GM18505 (cell line): ENCODE measurements around the gene LSAMP.
"Not testable (repeated sequence)": the region's sequence is repeated elsewhere in the genome, so short reads cannot be mapped to it uniquely, and the experiment has no call there.

Experiments used
- ATAC-seq: cut with Tn5 transposase; IDR thresholded peaks from one replicate; pipeline ENCODE4 v1.9.1; 2021; ENCODE audit not compliant: unreplicated experiment
- POLR2A ChIP-seq: IDR thresholded peaks from 4 replicates; pipeline ENCODE4 v1.6.1; 2011; ENCODE audit warnings: borderline replicate concordance; ENCODE audit not compliant: insufficient read depth, insufficient read length; ENCODE audit errors: extremely low read depth

LSAMP gene

DNA sequence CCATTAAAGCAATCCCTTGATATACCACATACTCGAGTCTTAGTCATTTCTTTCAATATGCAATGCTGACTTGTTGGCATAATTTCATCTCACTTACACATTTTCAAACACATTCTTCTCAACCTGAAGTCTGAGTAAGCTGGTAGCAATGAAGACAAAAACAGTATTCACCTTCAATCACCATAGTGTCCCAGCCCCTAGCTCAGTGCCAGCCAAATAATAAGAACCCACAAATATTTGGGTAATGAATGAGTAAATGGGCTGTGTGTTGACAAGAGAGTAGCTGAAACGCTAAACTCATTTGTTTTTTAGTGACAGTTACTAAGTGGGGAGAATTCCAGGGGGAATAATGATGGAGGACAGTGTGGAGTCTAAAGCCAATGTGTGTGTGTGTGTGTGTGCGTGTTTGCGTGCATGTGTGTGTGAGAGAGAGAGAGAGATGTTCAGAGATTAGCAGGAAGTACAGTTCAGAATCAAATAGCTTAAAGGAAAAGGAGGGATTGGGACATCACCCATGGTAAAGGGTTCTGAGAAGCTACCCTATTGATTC is 656.3 kb downstream of the LSAMP start:
- no peak for ATAC-seq
- no peak for TF ChIP-seq POLR2A

DNA sequence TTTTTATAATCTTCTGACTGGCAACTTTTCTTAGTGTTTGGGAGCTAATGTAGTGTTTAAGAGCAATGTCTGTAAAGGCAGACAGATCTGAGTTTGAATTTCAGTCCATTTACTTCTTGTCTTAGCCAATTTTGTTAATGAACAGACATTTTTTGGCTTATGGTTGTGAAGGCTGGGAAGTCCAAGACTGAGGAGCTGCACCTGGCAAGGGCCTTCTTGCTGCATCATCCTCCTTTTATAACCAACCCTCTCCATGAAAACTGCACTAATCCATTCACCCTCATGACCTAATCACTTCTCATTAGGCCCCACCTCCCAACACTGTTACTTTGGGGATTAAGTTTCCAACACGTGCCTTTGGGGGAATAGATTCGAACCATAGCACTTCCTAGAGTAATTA is 657.5 kb downstream of the LSAMP start:
- ATAC-seq, result no peak
- TF ChIP-seq POLR2A, result no peak

DNA sequence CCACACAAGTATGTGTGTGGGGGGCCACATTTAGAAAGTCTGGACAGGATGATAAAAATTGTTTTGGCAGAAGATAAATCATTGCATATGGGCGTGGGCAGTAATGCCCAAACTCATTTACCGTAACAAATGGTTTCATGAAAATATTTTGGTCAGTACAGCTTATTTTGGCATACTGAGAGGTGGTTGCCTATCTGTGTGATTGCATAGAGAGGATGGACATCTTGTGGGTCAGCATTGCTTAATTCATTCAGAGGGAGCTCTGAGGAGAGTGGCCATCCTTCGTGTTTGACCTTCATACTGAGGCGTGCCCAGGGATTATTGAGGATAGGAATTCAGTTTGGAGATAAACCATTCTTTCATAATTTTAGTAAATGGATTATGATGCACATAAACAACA is 659.5 kb downstream of the LSAMP start:
- TF ChIP-seq POLR2A, result no peak

DNA sequence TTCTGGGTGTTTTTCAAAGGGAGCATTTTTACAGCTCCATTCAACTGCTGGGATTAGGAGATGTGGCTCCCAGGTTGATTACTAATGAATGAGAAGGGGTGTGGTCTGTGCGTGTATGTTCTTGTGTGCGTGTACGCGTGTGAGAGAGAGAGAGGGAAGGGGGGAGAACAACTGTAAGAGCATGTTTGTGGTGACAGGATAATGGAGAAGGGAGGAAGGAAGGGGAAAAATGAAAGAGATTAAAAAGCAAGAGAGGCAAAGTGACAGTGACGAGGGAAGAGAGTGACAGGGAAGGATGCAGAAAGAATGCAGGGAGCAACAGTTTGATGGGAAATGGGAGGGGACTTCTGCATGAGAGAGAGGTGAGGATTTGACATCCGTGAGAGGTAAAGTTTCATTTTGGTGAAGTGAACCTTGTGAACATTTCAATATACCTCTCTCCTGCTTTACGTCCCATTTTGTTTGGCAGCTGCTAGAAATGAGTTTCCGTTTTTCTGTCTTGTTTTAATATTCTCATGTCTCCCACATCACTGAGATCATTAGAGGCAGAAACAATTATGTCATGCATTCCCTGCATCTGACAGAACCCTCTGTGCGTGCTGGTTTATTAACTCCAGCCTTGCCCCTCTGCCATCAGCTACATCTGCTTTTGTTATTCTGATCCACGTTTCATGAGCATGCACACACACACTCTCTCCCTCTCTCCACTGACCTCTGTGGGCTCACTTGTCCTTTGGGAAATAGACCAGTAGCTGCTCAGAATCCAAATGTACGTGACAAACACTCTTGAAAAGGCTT is 660.3 kb downstream of the LSAMP start:
- TF ChIP-seq POLR2A, result no peak
- no peak for ATAC-seq

More for the DNA sequence above, 659.5 kb downstream of the LSAMP start:
- no peak for ATAC-seq

DNA sequence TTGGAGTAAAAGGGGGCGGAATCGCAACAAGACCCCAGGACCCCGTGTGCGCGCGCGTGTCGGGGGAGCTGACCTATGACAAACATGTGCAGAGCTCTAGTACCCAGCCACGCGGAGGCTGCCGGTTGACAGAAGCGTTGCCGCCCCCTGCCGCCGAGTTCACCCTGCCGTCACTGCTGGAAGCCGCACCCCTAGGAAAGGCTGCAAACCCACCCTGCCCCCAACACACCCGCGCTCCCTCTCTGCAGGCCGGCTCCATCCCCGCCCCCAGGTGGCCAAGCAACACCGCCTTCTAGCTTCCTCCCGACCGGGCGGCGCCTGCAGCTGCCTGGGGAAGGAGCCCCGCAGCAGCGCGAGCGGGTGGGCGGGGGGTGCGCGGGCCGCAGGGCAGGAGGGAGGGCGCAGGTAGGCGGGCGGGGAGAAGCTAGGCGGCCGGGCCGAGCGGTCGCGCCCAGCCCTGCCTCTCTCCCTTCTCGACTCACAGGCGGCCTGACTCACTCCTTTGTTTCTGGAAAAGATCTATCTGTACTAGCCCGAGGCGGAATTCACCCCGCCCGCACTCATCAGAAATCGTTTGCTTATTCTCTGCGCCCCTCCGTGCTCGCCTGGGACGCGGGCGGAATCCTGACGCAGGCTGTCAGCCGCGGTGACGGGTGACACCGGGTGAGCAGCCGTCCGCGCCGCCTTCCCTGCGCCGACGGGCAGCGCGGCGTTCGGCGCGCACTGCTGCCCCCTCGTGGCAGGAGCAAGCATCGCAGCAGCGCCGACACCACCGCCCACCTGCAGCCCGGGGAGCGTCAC is 661.1 kb downstream of the LSAMP start:
- ATAC-seq, result peak; percentile 92

DNA sequence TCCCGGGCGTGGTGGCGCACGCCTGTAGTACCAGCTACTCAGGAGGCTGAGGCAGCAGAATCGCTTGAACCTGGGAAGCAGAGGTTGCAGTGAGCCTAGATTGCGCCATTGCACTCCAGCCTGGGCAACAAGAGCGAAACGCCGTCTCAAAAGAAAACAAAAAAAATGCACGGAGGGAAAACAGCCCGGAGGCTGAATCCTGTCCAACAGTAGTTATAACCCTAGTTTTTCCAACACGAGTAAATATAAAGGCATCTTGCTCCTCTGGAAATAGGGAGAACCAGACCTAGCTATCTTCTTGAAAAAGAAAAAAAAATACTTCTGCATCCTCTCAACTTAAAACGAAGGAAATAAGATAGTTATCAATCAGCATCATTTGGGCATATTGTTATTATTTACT is 661.9 kb downstream of the LSAMP start:
- ATAC-seq, result not testable (repeated sequence)

More for the DNA sequence above, 661.1 kb downstream of the LSAMP start:
- no peak for TF ChIP-seq POLR2A

DNA sequence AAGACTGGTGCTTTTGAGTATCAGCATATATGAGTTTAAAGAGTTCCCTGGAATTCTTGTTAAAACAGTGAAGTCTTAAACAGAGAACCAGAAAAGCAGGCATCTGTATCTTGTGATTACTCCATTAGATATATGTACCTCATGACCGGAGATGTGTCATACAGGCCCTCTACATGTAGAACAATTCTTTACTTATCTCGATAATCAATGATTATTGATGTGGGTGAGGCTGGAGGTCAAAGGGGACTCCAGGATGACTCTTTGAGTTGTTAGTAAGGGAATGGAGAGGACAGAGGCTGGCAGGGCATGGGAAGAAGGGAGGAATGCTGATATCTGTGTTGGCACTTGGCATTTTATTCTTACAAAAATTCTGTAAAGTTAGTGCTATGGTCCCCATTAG is 666.3 kb downstream of the LSAMP start:
- no peak for ATAC-seq
- TF ChIP-seq POLR2A, result no peak

DNA sequence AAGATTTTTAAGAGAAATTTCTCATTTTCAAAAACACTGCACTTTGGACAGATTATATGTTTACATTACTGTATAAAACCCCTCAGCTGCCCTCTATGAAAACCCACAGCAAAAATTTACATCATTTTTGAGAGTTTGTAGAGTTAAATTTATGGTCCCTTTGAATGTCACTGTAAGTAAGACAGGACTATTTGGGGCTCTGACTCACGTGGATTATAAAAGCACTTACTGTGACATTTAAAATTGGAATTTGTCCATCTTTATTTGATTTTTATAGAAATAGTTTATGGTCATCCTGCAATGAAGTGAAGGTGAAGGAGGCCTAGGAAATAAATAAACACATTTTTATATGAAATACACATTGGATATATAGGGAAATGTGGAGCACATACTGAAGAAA is 672.3 kb downstream of the LSAMP start:
- ATAC-seq, result no peak

DNA sequence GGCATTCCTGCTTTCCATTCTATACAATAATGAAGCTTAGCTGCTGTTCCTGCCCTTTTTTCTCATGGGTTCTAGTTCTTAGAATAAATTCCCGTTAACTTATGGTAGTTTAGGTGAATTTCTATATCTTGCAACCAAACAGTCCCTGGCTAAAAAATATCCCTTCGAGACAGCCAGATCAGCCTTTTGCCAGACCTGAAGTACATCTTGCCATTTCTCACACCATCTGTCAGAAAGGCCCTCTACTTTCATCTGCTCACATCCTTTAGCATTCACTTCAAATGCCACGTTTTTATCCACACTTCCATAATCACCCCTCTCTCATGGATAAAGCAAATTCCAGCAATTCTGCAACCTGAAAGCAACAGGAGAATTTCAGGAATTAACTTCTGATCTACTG is 676.6 kb downstream of the LSAMP start:
- no peak for ATAC-seq
- no peak for TF ChIP-seq POLR2A

More for the DNA sequence above, 672.3 kb downstream of the LSAMP start:
- TF ChIP-seq POLR2A, result no peak

DNA sequence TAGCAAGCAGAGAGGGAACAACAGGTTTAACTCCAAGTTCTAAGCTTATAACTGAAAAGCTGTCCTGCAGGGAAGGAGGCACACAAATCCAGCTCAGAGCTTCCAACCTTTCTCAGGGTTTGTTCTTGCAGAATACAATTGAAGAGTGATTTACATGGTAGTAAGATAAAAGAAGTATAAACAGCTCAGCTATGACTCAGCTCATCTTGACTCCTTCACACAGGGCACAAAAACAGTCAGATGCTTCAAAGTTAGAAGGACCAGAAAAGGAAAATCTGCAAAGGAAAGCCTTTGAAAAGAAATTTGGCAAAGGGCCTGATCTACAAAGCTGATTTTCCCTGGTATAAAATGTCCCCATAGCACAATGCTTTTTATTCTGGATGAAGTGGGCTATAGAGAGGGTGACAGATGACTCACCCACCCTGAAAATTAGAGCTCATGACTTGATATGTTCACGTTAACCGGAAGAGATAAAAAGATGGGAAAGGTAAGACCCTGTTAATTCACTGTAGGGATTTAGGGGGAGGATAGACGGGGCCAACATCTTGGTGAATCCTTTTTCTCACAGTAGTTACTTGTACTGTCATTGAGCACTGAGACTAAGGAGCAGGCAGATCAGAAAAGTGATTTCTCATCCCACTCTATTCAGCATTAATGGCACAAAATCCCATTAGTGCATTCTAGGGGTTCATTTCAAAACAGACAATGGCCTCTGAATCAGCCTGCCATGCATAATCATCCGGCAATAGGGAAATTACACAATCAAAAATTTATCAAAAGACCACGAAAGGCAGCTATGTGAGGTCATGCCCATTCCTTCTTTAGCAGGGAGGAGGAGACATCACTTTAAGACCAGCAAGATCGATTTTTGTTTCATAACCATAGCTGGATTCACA is 678.5 kb downstream of the LSAMP start:
- no peak for TF ChIP-seq POLR2A
- ATAC-seq, result no peak

DNA sequence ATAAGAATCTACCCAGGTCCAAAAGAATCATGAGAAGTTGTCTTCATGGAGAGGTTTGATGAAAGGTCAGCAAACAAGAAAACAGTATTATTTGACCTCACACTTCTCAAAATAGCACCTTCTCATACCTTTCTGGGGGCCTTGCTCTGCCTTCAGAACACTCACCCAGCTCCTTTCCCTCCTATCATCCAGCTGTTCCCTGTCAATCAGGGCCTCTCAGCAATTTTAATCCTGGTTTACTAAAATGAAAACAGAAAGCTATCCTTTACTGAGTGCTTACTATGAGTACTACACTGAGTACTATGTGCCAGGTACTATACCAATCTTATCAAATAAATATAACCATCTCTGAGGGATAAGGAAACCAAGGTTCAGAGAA is 683.4 kb downstream of the LSAMP start:
- ATAC-seq, result no peak
- no peak for TF ChIP-seq POLR2A

DNA sequence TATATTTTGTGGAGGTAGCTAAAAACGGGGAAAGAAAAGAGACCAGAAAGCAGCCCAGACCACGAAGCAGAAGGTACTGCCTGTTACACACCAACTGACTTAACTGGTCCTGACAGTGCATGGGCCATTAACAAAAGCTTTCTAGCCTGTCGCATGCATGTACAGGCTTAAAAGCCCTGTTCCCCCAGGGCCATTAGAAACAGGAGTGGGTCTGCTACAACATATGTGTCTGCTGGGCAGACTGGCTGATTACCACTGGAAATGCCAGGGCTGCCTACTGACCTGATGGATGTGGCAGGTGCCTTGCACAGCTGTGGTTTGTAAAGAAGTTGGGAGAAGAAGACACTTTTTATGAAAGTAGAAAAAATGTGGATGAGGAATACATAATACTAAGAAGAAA is 684.6 kb downstream of the LSAMP start:
- TF ChIP-seq POLR2A, result no peak

More for the DNA sequence above, 684.6 kb downstream of the LSAMP start:
- ATAC-seq, result no peak
